Activated T-helper 1 cell treated with anti-CD3 and anti-CD28 coated beads, Interleukin-12 subunit alpha, Interleukin-12 subunit beta, Interleukin-2, Interleukin-4 antibody, amounts not matched to agents 30 ng/mL and 10 ng/mL and 1 ng/mL, durations not matched to agents 14 hours and 24 hours and 36 hours (primary cell): Measurements from ENCODE around the gene FAM184A. TPM values are rescaled to one million over a fixed set of nuclear protein-coding genes. Genes with fewer than 3 reads are reported as not detected.
"Not testable (repeated sequence)": the region's sequence is repeated elsewhere in the genome, so short reads cannot be mapped to it uniquely, and the experiment has no call there.

Experiments
- DNase-seq: peaks from one replicate; pipeline ENCODE4 v3.0.0; 2021; ENCODE audit warnings: low spot score
- H3K27ac Mint-ChIP-seq: one replicate; pipeline ENCODE4 v1.8.0; 2021; ENCODE audit warnings: mild to moderate bottlenecking, mixed read lengths
- H3K27me3 Mint-ChIP-seq: one replicate; pipeline ENCODE4 v1.8.0; 2022; ENCODE audit warnings: mild to moderate bottlenecking, moderate library complexity, mixed read lengths; ENCODE audit not compliant: insufficient read depth
- H3K36me3 Mint-ChIP-seq: one replicate; pipeline ENCODE4 v1.8.0; 2021; ENCODE audit warnings: low read depth, mixed read lengths
- H3K4me1 Mint-ChIP-seq: one replicate; pipeline ENCODE4 v1.8.0; 2021; ENCODE audit warnings: low read depth, mixed read lengths
- H3K4me3 Mint-ChIP-seq: one replicate; pipeline ENCODE4 v1.8.0; 2021; ENCODE audit warnings: mild to moderate bottlenecking, moderate library complexity, mixed read lengths
- H3K9me3 Mint-ChIP-seq: one replicate; pipeline ENCODE4 v1.8.0; 2021; ENCODE audit warnings: mixed read lengths
- intact Hi-C: fragments of 100-400 bp; cut with micrococcal nuclease; formaldehyde crosslinking; loops from one replicate; pipeline ENCODE4 v1.15.1; 2024
- total RNA-seq: library from RNA; stranded (reverse); gene quantifications from 2 replicates; pipeline ENCODE4 v1.2.3, GENCODE V29; 2022

FAM184A gene
- total RNA-seq, 1 donor from 2014 or later = 9.4 TPM

DNA sequence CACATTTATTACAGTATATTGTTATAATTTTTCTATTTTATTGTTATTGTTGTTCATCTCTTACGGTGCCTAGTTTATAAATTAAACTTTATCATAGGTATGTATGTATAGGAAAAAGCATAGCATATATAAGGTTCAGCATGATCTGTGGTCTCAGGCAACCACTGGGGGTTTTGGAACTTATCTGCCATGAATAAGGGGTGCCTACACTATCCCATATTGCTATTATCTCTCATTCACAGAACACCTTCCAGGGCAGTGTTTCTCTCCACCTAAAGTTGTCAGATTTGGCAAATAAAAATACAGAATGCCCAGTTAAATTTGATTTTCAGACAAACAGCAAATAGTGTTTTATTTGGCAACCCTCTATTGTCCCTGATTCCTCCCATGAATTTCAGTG is 35.5 kb upstream of the FAM184A start:
- DNase-seq = no peak
- Mint-ChIP-seq H3K27ac (no peak overlapping the region), H3K9me3 (no peaks in the 10 kb centered on the region), H3K36me3 (no peaks in the 10 kb centered on the region), H3K4me3 (no peak overlapping the region), H3K27me3 (peaks cover 6% of the 10 kb centered on the region), H3K4me1 (peaks cover 17% of the 10 kb centered on the region)
- intact Hi-C loops = loop anchor here (5.0 kb wide), 1 partner anchor 1137 kb away; no protein-coding TSS in a partner anchor

DNA sequence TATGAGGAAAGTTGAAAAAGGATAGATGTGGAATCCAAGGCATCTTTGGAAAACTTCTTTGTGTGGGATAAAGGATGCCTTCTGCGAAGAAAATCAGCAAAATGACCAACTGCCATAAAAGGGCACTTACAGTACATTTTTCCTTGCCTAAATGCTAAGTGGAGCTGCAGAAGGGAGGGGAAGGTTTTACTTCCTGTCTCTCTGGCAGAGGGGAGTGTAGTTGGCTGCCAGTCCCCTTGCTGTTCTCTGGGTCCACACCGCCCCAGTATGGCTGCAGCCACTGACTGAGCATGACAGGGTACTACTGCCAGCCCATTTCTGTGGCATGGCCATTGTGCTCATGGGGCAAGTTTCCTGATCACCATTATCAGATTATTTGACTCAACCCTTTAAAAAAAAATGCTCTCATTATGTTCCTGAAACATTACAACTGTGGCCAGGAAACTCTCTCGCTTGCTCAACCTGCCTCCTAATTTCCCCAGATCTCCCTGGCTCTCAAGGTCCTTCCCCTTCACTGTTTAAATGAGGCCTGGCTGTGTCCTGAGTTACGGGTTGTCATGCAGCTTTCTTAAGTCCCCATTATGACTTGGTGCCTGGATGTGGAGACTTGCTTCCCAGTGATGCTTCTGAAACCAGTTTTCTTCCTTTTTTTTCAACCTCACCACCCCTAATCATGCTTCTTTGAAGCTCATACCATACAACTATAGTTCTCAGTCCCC is 34.5 kb upstream of the FAM184A start:
- H3K36me3 Mint-ChIP-seq = no peaks in the 10 kb centered on the region
- H3K4me3 Mint-ChIP-seq = no peak overlapping the region
- intact Hi-C loops = loop anchor here (5.0 kb wide), 1 partner anchor 1136 kb away; no protein-coding TSS in a partner anchor
- no peaks in the 10 kb centered on the region for H3K9me3 Mint-ChIP-seq
- H3K27me3 Mint-ChIP-seq = peaks cover 6% of the 10 kb centered on the region
- H3K27ac Mint-ChIP-seq = no peak overlapping the region
- peaks cover 17% of the 10 kb centered on the region for H3K4me1 Mint-ChIP-seq
- DNase-seq = no peak

DNA sequence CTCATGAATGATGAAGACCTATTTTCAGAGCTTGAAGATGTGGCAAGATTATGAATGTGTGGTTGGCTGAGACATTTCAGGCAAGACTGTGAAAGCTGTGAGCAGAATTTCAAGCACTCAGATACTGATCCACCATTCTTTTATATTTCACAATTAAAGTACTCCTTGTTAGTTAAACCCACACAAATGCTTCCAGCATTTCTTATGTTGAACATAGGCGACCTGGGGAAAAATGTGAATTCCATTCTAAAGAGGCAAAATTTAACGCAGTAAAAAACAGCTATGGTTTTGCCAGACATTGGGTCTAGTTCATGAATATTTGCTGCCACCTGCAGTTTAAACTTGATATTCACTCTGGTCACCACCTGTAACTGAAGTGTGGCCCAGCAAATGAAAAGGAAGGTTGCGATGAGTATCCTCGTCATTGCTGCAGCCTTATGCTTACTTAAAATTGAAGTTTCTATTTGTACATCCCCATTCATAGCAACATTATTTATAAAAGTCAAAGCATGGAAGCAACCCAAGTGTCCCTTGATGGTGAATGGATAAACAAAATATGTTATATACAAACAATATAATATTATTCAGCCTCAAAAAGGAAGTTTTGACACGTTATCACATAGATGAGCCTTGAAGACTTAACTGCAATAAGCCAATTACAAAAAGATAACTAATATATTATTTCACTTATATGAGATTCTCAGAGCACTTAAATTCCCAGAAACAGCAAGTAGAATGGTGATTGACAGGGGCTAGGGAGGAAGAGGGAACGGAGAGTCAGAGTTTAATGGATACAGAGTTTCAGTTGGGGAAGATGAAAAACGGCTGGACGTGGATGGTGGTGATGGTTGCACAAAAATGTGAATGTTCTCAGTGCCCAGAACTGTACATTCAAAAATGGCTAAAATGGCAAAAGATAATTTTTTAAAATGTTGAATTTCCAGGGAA is 32.4 kb upstream of the FAM184A start:
- H3K36me3 Mint-ChIP-seq = no peaks in the 10 kb centered on the region
- intact Hi-C loops = loop anchor here (1.0 to 5.0 kb wide), 9 partner anchors 32 to 1134 kb away; partner anchors contain the start of genes ASF1A and MCM9
- H3K27ac Mint-ChIP-seq = no peak overlapping the region
- peak; percentile 31 for DNase-seq
- no peak overlapping the region for H3K4me3 Mint-ChIP-seq
- peaks cover 17% of the 10 kb centered on the region for H3K4me1 Mint-ChIP-seq
- H3K27me3 Mint-ChIP-seq = peaks cover 3% of the 10 kb centered on the region
- H3K9me3 Mint-ChIP-seq = no peaks in the 10 kb centered on the region

DNA sequence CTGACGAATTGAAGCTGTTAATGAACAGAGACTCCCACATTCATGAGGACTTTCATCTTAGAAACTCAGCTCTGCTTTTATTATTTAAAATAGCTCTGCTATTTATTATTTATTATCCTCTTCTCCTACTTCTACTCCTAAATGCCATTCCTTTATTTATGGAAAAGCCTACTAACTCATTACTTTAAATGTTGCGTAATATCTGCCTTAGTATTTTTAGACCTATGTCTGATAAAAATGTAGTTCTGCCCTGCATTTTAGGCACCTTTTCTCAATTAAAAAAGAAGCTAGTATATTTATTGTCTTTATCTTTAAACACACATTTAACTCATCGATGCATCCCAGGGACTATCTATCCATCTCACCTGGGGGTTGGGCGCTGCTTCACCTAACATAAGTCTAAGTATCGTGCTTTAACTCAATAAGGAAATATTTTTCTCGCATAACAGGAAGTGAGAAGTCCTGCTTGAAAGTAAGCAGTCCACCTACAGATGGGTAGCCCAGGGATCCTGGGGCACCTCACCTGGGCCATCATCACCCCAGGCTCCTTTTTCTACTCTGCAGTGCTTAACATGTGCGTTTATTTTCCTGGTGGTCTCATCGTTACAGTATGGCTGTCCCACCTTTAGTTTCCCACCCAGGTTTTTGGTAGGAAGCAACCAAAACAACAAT is 31.3 kb upstream of the FAM184A start:
- Mint-ChIP-seq H3K4me3 (no peak overlapping the region), H3K9me3 (no peaks in the 10 kb centered on the region), H3K4me1 (peaks cover 17% of the 10 kb centered on the region), H3K27me3 (peaks cover 3% of the 10 kb centered on the region), H3K36me3 (no peaks in the 10 kb centered on the region), H3K27ac (peak overlapping the region; percentile 25)
- intact Hi-C loops = loop anchor here (1.0 to 5.0 kb wide), 8 partner anchors 30 to 1132 kb away; partner anchors contain the start of genes ASF1A and MCM9
- no peak for DNase-seq

GRCh38 chr6:119108076-119108475 is 29.6 kb upstream of the FAM184A start:
- intact Hi-C loops = no loop called here
- Mint-ChIP-seq H3K9me3 (no peaks in the 10 kb centered on the region), H3K36me3 (no peaks in the 10 kb centered on the region), H3K27me3 (no peaks in the 10 kb centered on the region), H3K4me1 (peaks cover 14% of the 10 kb centered on the region), H3K27ac (peak overlapping the region; percentile 45), H3K4me3 (no peak overlapping the region)
- DNase-seq = no peak

DNA sequence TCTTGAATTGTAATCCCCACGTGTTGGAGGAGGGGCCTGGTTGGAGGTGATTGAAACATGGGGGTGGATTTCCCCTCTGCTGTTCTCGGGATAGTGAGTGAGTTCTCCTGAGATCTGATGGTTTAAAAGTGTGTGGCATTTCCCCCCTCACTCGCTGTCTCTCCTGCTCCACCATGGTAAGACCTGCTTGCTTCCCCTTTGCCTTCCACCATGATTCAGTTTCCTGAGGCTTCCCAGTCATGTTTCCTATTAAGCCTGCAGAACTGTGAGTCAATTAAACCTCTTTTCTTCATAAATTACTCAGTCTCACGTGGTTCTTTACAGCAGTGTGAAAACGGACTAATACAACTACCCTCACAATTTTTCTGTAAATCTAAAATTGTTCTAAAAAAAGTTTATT is 26.8 kb upstream of the FAM184A start:
- Mint-ChIP-seq H3K4me1 (peaks cover 5% of the 10 kb centered on the region), H3K27ac (no peak overlapping the region), H3K4me3 (no peak overlapping the region), H3K36me3 (no peaks in the 10 kb centered on the region), H3K9me3 (no peaks in the 10 kb centered on the region), H3K27me3 (no peaks in the 10 kb centered on the region)
- intact Hi-C loops = no loop called here
- DNase-seq = no peak

DNA sequence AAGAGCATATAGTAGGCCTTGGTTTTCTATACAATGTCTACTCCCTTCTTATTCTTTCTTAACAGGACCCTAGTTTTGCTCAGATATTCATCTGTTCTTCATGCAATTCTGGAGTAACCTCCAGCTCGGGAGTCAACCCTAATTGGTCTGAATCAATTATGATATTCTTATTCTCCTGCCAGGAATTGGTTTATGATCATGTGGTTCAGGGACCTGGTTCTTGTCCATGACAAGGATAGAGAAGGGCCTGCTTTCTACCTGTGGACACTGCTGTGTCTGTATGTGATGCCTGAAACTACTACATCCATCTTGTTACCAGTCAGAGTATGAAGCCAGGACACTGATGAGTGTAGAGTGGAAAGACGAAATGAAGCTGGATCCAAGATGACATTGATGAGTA is 24.4 kb upstream of the FAM184A start:
- Mint-ChIP-seq H3K27ac (no peak overlapping the region), H3K36me3 (no peaks in the 10 kb centered on the region), H3K4me3 (no peak overlapping the region), H3K9me3 (no peaks in the 10 kb centered on the region), H3K27me3 (no peaks in the 10 kb centered on the region), H3K4me1 (peaks cover 3% of the 10 kb centered on the region)
- intact Hi-C loops = no loop called here
- no peak for DNase-seq

GRCh38 chr6:119100115-119100514 is 21.7 kb upstream of the FAM184A start:
- peaks cover 16% of the 10 kb centered on the region for H3K4me1 Mint-ChIP-seq
- intact Hi-C loops = no loop called here
- no peak overlapping the region for H3K27ac Mint-ChIP-seq
- H3K36me3 Mint-ChIP-seq = no peaks in the 10 kb centered on the region
- no peak for DNase-seq
- no peak overlapping the region for H3K4me3 Mint-ChIP-seq
- H3K27me3 Mint-ChIP-seq = no peaks in the 10 kb centered on the region
- no peaks in the 10 kb centered on the region for H3K9me3 Mint-ChIP-seq

GRCh38 chr6:119097815-119098361 is 19.4 kb upstream of the FAM184A start:
- H3K36me3 Mint-ChIP-seq, H3K4me3 Mint-ChIP-seq, intact Hi-C loops, H3K27ac Mint-ChIP-seq, DNase-seq, H3K27me3 Mint-ChIP-seq, H3K9me3 Mint-ChIP-seq: not testable (repeated sequence)
- H3K4me1 Mint-ChIP-seq = peaks cover 16% of the 10 kb centered on the region

DNA sequence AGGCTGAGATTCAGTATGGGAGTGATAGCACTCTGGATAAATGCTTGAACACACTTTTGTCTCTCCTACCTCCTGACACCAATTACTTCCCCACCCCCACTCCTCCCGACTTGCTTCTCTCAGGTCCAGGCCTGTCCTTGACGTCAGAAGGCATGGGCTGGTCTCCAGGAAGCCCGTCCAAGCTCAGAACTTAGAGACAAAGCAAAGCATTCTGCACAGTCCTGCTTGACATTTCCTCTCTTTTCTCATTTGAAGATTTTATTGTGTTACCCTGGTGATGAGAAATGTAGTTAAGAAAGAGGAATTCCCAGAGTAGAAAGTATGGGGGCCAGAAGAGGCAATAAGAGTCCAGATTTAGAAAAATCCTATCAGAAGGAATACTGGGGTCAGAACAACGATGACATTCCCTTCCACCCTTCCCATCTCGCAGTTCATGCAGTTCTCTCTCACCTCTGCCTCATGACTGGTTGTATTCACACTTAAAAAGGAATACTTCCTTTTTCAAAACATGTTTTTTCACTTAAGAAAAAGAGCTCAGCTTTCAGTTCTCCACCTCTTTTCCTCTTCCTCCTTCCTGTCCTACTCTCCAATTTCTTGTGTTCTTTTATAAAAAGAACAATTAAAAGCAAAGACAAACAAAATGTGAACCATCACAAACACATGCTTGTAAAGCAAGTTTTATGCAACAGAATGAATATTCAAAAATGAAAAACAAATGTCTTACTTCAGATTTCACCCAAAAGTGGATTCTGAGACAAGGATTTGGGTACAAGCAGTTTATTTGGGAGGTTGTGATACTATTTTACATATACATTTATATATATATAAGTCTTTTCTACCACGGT is 18.5 kb upstream of the FAM184A start:
- intact Hi-C loops = no loop called here
- Mint-ChIP-seq H3K27ac (no peak overlapping the region), H3K4me3 (no peak overlapping the region), H3K4me1 (peaks cover 16% of the 10 kb centered on the region), H3K9me3 (no peaks in the 10 kb centered on the region), H3K27me3 (peaks cover 5% of the 10 kb centered on the region), H3K36me3 (no peaks in the 10 kb centered on the region)
- no peak for DNase-seq

DNA sequence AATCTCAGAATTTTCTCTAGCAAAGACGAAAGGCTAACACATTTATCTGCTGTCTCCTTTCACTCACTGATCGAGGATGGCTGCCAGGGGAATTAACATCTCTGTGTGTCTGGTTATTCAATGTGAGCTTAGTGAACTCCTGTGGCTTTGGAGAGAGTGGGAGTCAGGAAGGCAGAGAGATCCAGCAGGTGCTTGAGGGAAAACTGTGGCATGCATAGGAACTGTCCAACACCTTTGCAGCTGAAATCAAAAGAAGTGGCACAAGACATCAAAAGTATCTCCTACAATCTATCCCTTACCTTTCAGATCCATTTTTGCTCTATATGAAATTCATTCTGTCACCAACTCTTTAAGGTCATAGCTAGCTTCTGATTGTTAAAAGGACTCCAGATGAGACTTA is 11.8 kb upstream of the FAM184A start:
- peaks cover 17% of the 10 kb centered on the region for H3K27me3 Mint-ChIP-seq
- no peak for DNase-seq
- H3K27ac Mint-ChIP-seq = no peak overlapping the region
- intact Hi-C loops = no loop called here
- H3K4me3 Mint-ChIP-seq = no peak overlapping the region
- H3K4me1 Mint-ChIP-seq = no peaks in the 10 kb centered on the region
- H3K9me3 Mint-ChIP-seq = peaks cover 4% of the 10 kb centered on the region
- H3K36me3 Mint-ChIP-seq = no peaks in the 10 kb centered on the region

GRCh38 chr6:119084784-119085183 is 6.3 kb upstream of the FAM184A start:
- no peak overlapping the region for H3K27ac Mint-ChIP-seq
- H3K4me1 Mint-ChIP-seq = no peaks in the 10 kb centered on the region
- no peaks in the 10 kb centered on the region for H3K36me3 Mint-ChIP-seq
- H3K9me3 Mint-ChIP-seq = peaks cover 23% of the 10 kb centered on the region
- intact Hi-C loops = no loop called here
- peaks cover 11% of the 10 kb centered on the region for H3K27me3 Mint-ChIP-seq
- no peak overlapping the region for H3K4me3 Mint-ChIP-seq
- DNase-seq = no peak
